HS-5 (cell line): ENCODE results near the gene CCDC148.

ENCODE experiments used
- DNase-seq: peaks from one replicate; pipeline ENCODE4 v3.0.0-alpha.2; 2012; ENCODE audit warnings: low read depth

Gene CCDC148

GRCh38 chr2:158212301-158212700, 244.3 kb downstream of the CCDC148 start:
- DNase-seq, result no peak

- no peak for DNase-seq
Measured at GRCh38 chr2:158211502-158211901, 245.1 kb downstream of the CCDC148 start.

- no peak for DNase-seq
Measured at GRCh38 chr2:158207354-158207753, 249.2 kb downstream of the CCDC148 start.

GRCh38 chr2:158205215-158205614, 251.3 kb downstream of the CCDC148 start:
- DNase-seq, result no peak

- no peak for DNase-seq
Measured at GRCh38 chr2:158204741-158205165, 251.8 kb downstream of the CCDC148 start.

- no peak for DNase-seq
Measured at GRCh38 chr2:158202161-158202815, 254.3 kb downstream of the CCDC148 start.

- no peak for DNase-seq
Measured at GRCh38 chr2:158199928-158200650, 256.5 kb downstream of the CCDC148 start.

GRCh38 chr2:158197940-158198339, 258.6 kb downstream of the CCDC148 start:
- no peak for DNase-seq

GRCh38 chr2:158194229-158194628, 262.3 kb downstream of the CCDC148 start:
- no peak for DNase-seq

- no peak for DNase-seq
Measured at GRCh38 chr2:158192515-158193443, 263.8 kb downstream of the CCDC148 start.

GRCh38 chr2:158191076-158191895, 265.3 kb downstream of the CCDC148 start:
- DNase-seq, result no peak

GRCh38 chr2:158189526-158189925, 267.0 kb downstream of the CCDC148 start:
- no peak for DNase-seq

GRCh38 chr2:158187908-158188307, 268.6 kb downstream of the CCDC148 start:
- DNase-seq, result no peak

- DNase-seq, result no peak
Measured at GRCh38 chr2:158184556-158185343, 271.8 kb downstream of the CCDC148 start.

GRCh38 chr2:158184001-158184400, 272.6 kb downstream of the CCDC148 start:
- DNase-seq, result no peak

GRCh38 chr2:158182676-158183295, 273.8 kb downstream of the CCDC148 start:
- no peak for DNase-seq

GRCh38 chr2:158181171-158181570, 275.4 kb downstream of the CCDC148 start:
- no peak for DNase-seq

GRCh38 chr2:158179660-158180059, 276.9 kb downstream of the CCDC148 start:
- no peak for DNase-seq

- no peak for DNase-seq
Measured at GRCh38 chr2:158178646-158179045, 277.9 kb downstream of the CCDC148 start.

- no peak for DNase-seq
Measured at GRCh38 chr2:158174956-158175355, 281.6 kb downstream of the CCDC148 start.
